Measurements from ENCODE around the gene RABGAP1L.

RABGAP1L gene

GRCh38 chr1:174997041-174997440 lies 837.7 kb downstream of the RABGAP1L start:
- no peak for TF ChIP-seq CTCF (IDR thresholded peaks at IDR 0.05)
- Histone ChIP-seq H3K27ac (no peak overlapping the region), H3K4me3 (no peak overlapping the region)
- no peak for DNase-seq (ENCODE audit: low spot score)

- no peak for TF ChIP-seq CTCF (IDR thresholded peaks at IDR 0.05)
- peak overlapping the region; percentile 95 to 97 for H3K27ac ChIP-seq
- no peak for DNase-seq (ENCODE audit: low spot score)
- H3K4me3 ChIP-seq = peak overlapping the region; percentile 80
Measured at GRCh38 chr1:174998569-174999215, 839.4 kb downstream of the RABGAP1L start.

GRCh38 chr1:174999216-174999935 lies 840.1 kb downstream of the RABGAP1L start:
- peak overlapping the region; percentile 80 for H3K4me3 ChIP-seq
- peak; percentile 98 for DNase-seq (ENCODE audit: low spot score)
- H3K27ac ChIP-seq = peak overlapping the region; percentile 95 to 97
- no peak for TF ChIP-seq CTCF (IDR thresholded peaks at IDR 0.05)

- H3K27ac ChIP-seq = peak within 1 kb of the TSS; percentile 95 to 97
- peak within 1 kb of the TSS; percentile 80 for H3K4me3 ChIP-seq
- peak; percentile 86 for DNase-seq (ENCODE audit: low spot score)
- no peak for TF ChIP-seq CTCF (IDR thresholded peaks at IDR 0.05)
Measured at GRCh38 chr1:174999936-175000696, 840.8 kb downstream of the RABGAP1L start, which contains the start of gene CACYBP. Gene CACYBP, plus strand, starts transcription at chr1:174999947. Its CDS starts 234 bp downstream, at chr1:175000181.

- DNase-seq (ENCODE audit: low spot score) = no peak
- no peak for TF ChIP-seq CTCF (IDR thresholded peaks at IDR 0.05)
- H3K27ac ChIP-seq = peak overlapping the region; percentile 95 to 97
- H3K4me3 ChIP-seq = peak overlapping the region; percentile 80
Measured at GRCh38 chr1:175000697-175001187, 841.4 kb downstream of the RABGAP1L start.

- TF ChIP-seq CTCF (IDR thresholded peaks at IDR 0.05) = no peak
- Histone ChIP-seq H3K27ac (no peak overlapping the region), H3K4me3 (no peak overlapping the region)
- DNase-seq (ENCODE audit: low spot score) = no peak
Measured at GRCh38 chr1:175002910-175003517, 843.7 kb downstream of the RABGAP1L start.

Data from coronary artery (tissue), 2 donors.